ENCODE measurements around the gene YWHAQ. TPM values are rescaled to one million over a fixed set of nuclear protein-coding genes. Genes with fewer than 3 reads are reported as not detected.
A peak's percentile ranks its signal among the peaks of the same experiment; 100 is the strongest.

Gene YWHAQ
- polyA plus RNA-seq, 1 of the 3 experiments (the other 2 are of a cell fraction), result 240 TPM

GRCh38 chr2:9548506-9548905, 82.3 kb downstream of the YWHAQ start:
- Histone ChIP-seq H3K27ac (ENCODE audit: low read depth in 2 of 2, low read length in 1 of 2) (peak overlapping the region in 1 of 2 experiments; percentile 34; a peak in 2 of 4 replicates), H3K9me3 (no peaks in the 10 kb centered on the region), H3K4me1 (ENCODE audit: control insufficient read depth in 1 of 2, insufficient read depth in 2 of 2, low read depth in 1 of 2, low read length in 1 of 2) (peaks cover 18 to 27% of the 10 kb centered on the region in 2 experiments; a peak in 3 of 4 replicates), H3K4me2 (peak overlapping the region; percentile 20; the same call in 1 of the 2 replicates), H3F3A (replicated peaks; ENCODE audit: insufficient read depth) (peaks cover 28% of the 10 kb centered on the region), H4K20me1 (ENCODE audit: insufficient read depth) (peaks cover 89% of the 10 kb centered on the region), H3K4me3 (ENCODE audit: low read depth in 2 of 2, low read length in 1 of 2) (no peak overlapping the region), H3K79me2 (ENCODE audit: insufficient read depth) (peaks cover 100% of the 10 kb centered on the region), H3K9me2 (no peaks in the 10 kb centered on the region), H3K27me3 (ENCODE audit: insufficient read depth) (no peaks in the 10 kb centered on the region), H3K36me3 (replicated peaks in 1 of 2; ENCODE audit: control insufficient read depth in 1 of 2, insufficient read depth in 2 of 2, low read length in 1 of 2) (peaks cover 0 to 5% of the 10 kb centered on the region in 2 experiments), H3K9ac (no peak overlapping the region), H2AFZ (ENCODE audit: low read depth) (no peak overlapping the region)
- TF ChIP-seq REST (IDR thresholded peaks at IDR 0.05; ENCODE audit: low read depth, low read length) (no peak), ZBTB33 (IDR thresholded peaks at IDR 0.05; ENCODE audit: borderline replicate concordance, low read depth) (no peak), NRF1 (IDR thresholded peaks at IDR 0.05; ENCODE audit: low read depth, low read length) (no peak), FOXM1 (IDR thresholded peaks at IDR 0.05; ENCODE audit: low read depth) (no peak), FOXJ3 (CRISPR knock-in tag; IDR thresholded peaks at IDR 0.05) (no peak), JUND (IDR thresholded peaks at IDR 0.05) (peak; percentile 6; the same call in 1 of the 2 replicates), TCF12 (IDR thresholded peaks at IDR 0.05) (no peak), GABPA (IDR thresholded peaks at IDR 0.05; ENCODE audit: low read depth) (no peak), TEAD4 (IDR thresholded peaks at IDR 0.05; ENCODE audit: borderline replicate concordance, insufficient read depth) (no peak), EP300 (IDR thresholded peaks at IDR 0.05; ENCODE audit: borderline replicate concordance in 1 of 2, low read depth in 1 of 2, low read length in 1 of 2) (no peak), SIN3A (IDR thresholded peaks at IDR 0.05; ENCODE audit: borderline replicate concordance, low read depth, low read length) (no peak), YY1 (IDR thresholded peaks at IDR 0.05; ENCODE audit: low read depth) (no peak), GATA2 (CRISPR knock-in tag; IDR thresholded peaks at IDR 0.05) (no peak), TAF1 (IDR thresholded peaks at IDR 0.05; ENCODE audit: borderline replicate concordance, low read depth, low read length) (no peak)
- TF ChIP-seq, protein P1, sequence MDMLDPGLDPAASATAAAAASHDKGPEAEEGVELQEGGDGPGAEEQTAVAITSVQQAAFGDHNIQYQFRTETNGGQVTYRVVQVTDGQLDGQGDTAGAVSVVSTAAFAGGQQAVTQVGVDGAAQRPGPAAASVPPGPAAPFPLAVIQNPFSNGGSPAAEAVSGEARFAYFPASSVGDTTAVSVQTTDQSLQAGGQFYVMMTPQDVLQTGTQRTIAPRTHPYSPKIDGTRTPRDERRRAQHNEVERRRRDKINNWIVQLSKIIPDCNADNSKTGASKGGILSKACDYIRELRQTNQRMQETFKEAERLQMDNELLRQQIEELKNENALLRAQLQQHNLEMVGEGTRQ (IDR thresholded peaks at IDR 0.05; ENCODE audit: borderline replicate concordance, low read depth, low read length), result no peak
- TF ChIP-seq, protein P2, sequence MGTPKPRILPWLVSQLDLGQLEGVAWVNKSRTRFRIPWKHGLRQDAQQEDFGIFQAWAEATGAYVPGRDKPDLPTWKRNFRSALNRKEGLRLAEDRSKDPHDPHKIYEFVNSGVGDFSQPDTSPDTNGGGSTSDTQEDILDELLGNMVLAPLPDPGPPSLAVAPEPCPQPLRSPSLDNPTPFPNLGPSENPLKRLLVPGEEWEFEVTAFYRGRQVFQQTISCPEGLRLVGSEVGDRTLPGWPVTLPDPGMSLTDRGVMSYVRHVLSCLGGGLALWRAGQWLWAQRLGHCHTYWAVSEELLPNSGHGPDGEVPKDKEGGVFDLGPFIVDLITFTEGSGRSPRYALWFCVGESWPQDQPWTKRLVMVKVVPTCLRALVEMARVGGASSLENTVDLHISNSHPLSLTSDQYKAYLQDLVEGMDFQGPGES (IDR thresholded peaks at IDR 0.05; ENCODE audit: low read depth, low read length), result no peak
- TF ChIP-seq, protein P3, sequence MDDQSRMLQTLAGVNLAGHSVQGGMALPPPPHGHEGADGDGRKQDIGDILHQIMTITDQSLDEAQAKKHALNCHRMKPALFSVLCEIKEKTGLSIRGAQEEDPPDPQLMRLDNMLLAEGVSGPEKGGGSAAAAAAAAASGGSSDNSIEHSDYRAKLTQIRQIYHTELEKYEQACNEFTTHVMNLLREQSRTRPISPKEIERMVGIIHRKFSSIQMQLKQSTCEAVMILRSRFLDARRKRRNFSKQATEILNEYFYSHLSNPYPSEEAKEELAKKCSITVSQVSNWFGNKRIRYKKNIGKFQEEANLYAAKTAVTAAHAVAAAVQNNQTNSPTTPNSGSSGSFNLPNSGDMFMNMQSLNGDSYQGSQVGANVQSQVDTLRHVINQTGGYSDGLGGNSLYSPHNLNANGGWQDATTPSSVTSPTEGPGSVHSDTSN (IDR thresholded peaks at IDR 0.05), result peak; percentile 35
- TF ChIP-seq, protein P4, sequence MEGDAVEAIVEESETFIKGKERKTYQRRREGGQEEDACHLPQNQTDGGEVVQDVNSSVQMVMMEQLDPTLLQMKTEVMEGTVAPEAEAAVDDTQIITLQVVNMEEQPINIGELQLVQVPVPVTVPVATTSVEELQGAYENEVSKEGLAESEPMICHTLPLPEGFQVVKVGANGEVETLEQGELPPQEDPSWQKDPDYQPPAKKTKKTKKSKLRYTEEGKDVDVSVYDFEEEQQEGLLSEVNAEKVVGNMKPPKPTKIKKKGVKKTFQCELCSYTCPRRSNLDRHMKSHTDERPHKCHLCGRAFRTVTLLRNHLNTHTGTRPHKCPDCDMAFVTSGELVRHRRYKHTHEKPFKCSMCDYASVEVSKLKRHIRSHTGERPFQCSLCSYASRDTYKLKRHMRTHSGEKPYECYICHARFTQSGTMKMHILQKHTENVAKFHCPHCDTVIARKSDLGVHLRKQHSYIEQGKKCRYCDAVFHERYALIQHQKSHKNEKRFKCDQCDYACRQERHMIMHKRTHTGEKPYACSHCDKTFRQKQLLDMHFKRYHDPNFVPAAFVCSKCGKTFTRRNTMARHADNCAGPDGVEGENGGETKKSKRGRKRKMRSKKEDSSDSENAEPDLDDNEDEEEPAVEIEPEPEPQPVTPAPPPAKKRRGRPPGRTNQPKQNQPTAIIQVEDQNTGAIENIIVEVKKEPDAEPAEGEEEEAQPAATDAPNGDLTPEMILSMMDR (IDR thresholded peaks at IDR 0.05), result no peak
- ChIA-PET CTCF (interaction anchor here (0.6 to 1.2 kb wide), 3 partner anchors 106 to 265 kb away, joined by 3 to 5 read pairs (median 3); no protein-coding TSS in a partner anchor), POLR2A (no interaction called here)
- no peak for DNase-seq
- WGBS (ENCODE audit: low lambda C conversion rate), result 89% methylated on average over 2 of the region's 2 CpGs

Measured in SK-N-SH (cell line).